HK-2 (cell line): ENCODE results near the gene FIGNL1.

Experiments used
- DNase-seq: peaks from one replicate; pipeline ENCODE4 v3.0.0-alpha.2; 2018; ENCODE audit not compliant: unreplicated experiment

The FIGNL1 gene

DNA sequence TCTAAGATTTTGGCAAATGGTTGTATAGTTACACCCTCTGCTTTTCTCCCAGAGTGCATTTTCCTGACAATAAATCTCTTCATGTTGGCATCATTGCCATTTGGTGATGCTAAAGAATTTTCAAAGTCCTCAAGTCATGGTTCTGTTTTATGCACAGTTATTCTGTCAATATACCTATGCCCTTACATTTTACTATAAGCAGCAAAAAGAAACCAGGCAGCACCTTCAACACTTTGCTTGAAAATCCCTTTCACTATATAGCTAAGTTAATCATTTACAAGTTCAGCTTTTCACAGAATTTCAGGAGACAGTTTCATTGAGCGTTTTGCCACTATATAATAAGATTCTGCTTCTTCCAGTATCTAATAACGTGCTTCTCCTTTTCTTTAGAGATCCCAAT is 22.6 kb downstream of the FIGNL1 start:
- no peak for DNase-seq

- no peak for DNase-seq
Measured at GRCh38 chr7:50426280-50427045, 23.7 kb downstream of the FIGNL1 start.

GRCh38 chr7:50425318-50425717 is 24.8 kb downstream of the FIGNL1 start:
- DNase-seq: no peak

DNA sequence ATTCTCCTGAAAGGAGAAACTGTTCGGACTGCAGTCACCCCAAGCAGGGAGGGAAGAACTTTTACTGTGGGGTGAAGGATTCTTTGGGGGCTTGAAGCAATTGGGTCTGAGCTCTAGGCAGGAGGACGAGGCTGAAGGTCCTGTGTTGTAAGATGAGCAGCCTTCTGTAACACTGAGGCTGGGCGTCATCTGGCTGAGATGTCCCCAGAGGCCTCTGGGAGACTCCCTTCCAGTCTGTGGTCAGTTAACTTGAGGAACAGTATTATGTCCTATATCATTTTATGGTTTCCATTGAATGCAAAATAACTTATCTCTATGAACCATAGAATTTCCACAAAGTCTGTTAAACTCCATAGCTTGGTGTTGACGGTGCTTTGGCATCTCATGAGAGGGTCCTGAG is 26.3 kb downstream of the FIGNL1 start:
- DNase-seq: no peak

- DNase-seq: no peak
Measured at GRCh38 chr7:50422858-50423257, 27.3 kb downstream of the FIGNL1 start.

- DNase-seq: no peak
Measured at GRCh38 chr7:50421043-50421442, 29.1 kb downstream of the FIGNL1 start.

GRCh38 chr7:50418526-50419290 is 31.4 kb downstream of the FIGNL1 start:
- DNase-seq: no peak

- peak; percentile 66 for DNase-seq
Measured at GRCh38 chr7:50418086-50418515, 32.0 kb downstream of the FIGNL1 start.

DNA sequence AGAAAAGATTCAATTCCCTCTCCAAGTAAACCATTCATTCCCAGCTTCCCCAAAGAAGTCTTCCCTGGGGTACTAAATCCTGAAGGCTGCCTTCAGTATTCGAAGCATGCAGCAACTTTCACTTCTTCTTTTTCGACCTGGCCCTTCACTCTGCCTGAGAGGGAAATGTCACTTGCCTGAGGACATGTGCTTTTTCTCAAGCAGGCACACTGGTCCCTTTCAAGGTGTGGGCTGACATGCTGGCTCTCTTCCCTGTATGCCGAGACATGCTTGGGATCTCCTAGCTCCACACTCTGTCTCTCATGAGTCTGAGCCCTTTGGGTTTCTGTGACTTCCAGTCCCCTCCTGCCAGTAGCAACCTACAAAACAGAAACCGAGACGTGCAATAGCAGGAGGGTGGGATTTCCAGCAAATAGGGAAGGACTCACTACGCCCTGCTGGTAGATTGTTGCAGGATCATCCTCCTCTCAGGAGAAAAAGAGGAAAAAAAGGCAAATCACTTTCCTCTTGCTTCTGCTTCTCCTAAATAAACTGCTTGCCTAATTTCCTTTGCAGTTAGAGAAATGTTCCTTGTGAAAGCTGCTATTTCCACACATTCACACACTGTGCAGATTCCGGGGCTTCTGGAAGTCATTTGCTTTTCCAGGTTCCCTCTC is 33.5 kb downstream of the FIGNL1 start:
- no peak for DNase-seq

DNA sequence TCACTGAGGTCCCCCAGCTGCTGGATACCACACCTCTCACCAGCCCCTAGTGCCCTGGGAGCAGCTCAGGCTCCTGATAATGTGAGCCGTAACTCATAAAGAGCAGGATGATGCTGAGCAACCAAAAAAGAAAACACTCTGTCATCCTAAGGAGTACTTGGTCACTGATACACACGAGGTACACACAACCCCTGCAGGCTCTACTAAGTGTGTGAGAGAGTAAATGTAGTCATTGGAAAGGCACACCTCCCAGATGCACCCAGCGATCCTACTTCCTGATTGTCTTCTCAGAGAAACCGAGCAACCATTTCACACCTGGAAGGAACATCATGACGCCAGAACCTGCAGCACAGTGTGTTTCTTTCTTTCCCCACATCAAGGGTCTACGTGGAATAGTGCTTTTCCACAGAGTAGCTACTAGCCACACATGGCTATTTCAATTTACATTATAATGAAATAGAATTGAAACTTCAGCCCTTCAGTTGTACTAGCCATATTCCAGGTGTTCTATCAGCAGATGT is 34.2 kb downstream of the FIGNL1 start:
- DNase-seq: no peak

DNA sequence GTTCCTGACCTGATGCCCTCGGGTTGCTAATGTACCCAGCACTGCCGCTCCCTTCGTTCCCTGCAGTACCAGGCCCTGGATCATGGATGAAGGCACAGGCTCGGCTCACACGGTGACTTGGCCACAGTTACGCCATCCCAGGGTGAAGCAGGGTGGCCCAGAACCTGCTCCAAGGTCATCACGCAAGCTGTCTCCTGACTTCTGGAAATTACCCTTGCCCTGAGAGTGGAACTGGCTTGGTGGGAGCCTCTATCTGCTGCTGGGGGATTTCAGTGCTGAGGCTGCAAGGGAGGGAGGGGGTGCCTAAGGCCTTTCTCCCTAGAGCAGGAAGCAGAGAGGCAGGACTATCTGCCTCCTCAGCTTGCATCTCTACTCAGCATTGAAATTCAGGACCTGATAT is 36.6 kb downstream of the FIGNL1 start:
- no peak for DNase-seq

DNA sequence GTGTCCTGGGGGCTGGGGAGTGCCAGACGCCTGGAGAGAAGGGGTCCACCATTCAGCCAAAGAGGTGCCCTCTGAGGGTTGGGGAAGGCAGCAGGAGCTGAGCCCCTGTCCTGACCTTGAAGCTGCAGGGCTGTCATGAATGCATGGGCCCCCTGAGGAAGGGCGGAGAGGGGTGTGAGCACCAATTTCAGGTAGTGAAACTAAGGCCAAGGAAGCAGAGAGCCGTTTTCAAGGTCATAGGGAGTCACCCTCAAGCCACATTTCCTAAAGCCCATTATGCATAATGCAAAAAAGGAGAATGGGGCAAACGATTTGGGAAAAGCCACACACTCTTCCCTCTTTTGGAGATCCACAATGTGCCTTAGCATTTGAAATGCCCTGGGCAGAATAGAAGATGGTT is 37.2 kb downstream of the FIGNL1 start:
- DNase-seq: no peak

- DNase-seq: no peak
Measured at GRCh38 chr7:50411332-50411731, 38.8 kb downstream of the FIGNL1 start.

GRCh38 chr7:50409856-50410745 is 40.0 kb downstream of the FIGNL1 start:
- DNase-seq: no peak

GRCh38 chr7:50406935-50407334 is 43.2 kb downstream of the FIGNL1 start:
- DNase-seq: no peak

GRCh38 chr7:50405221-50405620 is 44.9 kb downstream of the FIGNL1 start:
- DNase-seq: no peak

- DNase-seq: no peak
Measured at GRCh38 chr7:50404392-50404791, 45.8 kb downstream of the FIGNL1 start.

DNA sequence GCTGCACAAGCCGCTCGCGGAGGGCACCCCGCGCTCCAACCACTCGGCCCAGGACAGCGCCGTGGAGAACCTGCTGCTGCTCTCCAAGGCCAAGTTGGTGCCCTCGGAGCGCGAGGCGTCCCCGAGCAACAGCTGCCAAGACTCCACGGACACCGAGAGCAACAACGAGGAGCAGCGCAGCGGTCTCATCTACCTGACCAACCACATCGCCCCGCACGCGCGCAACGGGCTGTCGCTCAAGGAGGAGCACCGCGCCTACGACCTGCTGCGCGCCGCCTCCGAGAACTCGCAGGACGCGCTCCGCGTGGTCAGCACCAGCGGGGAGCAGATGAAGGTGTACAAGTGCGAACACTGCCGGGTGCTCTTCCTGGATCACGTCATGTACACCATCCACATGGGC is 50.0 kb downstream of the FIGNL1 start:
- no peak for DNase-seq

GRCh38 chr7:50399635-50400034 is 50.5 kb downstream of the FIGNL1 start:
- DNase-seq: no peak

GRCh38 chr7:50399206-50399605 is 50.9 kb downstream of the FIGNL1 start:
- no peak for DNase-seq

DNA sequence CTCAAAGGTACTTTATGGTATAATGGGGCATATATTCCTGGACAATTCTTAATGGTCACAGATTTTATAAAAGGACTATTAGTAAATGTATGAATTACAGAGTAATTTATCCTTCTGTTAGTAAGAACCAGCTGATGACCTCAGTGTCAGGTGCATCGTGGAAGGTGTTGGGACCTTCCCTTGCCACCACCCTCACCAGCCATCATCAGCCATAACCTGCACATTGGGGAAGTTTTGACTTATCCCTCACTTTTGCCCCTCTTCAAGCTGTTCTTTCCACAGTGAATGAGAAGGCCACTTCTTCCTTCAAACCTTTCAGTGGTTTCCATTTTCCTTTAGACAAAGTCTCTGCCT is 52.2 kb downstream of the FIGNL1 start:
- DNase-seq: no peak
